H1 (cell line): ENCODE measurements around the gene PGM1. TPM values are rescaled to one million over a fixed set of nuclear protein-coding genes. Genes with fewer than 3 reads are reported as not detected.

ENCODE experiments used
- CTCF ChIA-PET: fragments of 300-600 bp; sonication (Branson Sonifier 250); formaldehyde crosslinking; loops from one replicate; lab custom pipeline; 2021; ENCODE audit not compliant: partially characterized antibody; lab: Charles Lee
- POLR2A ChIA-PET: fragments of 300-600 bp; sonication (Branson Sonifier 250); formaldehyde crosslinking; loops from one replicate; lab custom pipeline; 2021; ENCODE audit warnings: inconsistent platforms; ENCODE audit not compliant: partially characterized antibody; lab: Charles Lee
- DNase-seq, 2 experiments: peaks; one replicate each; pipeline versions ENCODE4 v3.0.0 to v3.0.0-alpha.2; 2010 to 2022; ENCODE audit warnings: low spot score in 2 of 2, low read depth in 1 of 2, mixed read lengths in 1 of 2
- FAIRE-seq: peaks from 2 replicates; lab custom pipeline; 2011; peaks lifted over from hg19 to GRCh38; lab: Jason Lieb, UNC
- H2AFZ ChIP-seq: 2 replicates; pipeline ENCODE4 v1.8.1; 2012; ENCODE audit warnings: low read length, inconsistent platforms
- H2AK5ac ChIP-seq: 2 replicates; pipeline ENCODE4 v1.6.1; 2013; ENCODE audit warnings: low read depth, low read length
- H2BK120ac ChIP-seq: replicated peaks from 2 replicates; pipeline ENCODE3; 2013; ENCODE audit warnings: low read depth, low read length, inconsistent platforms
- H2BK12ac ChIP-seq: 2 replicates; pipeline ENCODE4 v1.6.1; 2013; ENCODE audit warnings: low read depth, low read length
- H2BK15ac ChIP-seq: 2 replicates; pipeline ENCODE4 v1.6.1; 2013; ENCODE audit warnings: low read length
- H2BK20ac ChIP-seq: 2 replicates; pipeline ENCODE4 v1.6.1; 2013; ENCODE audit warnings: low read length
- H2BK5ac ChIP-seq: 2 replicates; pipeline ENCODE4 v1.6.1; 2013; ENCODE audit warnings: low read depth, low read length
- H3K14ac ChIP-seq: 2 replicates; pipeline ENCODE4 v1.6.1; 2013; ENCODE audit warnings: inconsistent platforms; ENCODE audit not compliant: insufficient read length
- H3K18ac ChIP-seq: 2 replicates; pipeline ENCODE4 v1.6.1; 2013; ENCODE audit warnings: low read length; ENCODE audit errors: extremely low read depth
- H3K23ac ChIP-seq: 2 replicates; pipeline ENCODE4 v1.6.1; 2013; ENCODE audit warnings: inconsistent platforms; ENCODE audit not compliant: insufficient read length
- H3K23me2 ChIP-seq: 2 replicates; pipeline ENCODE4 v1.6.1; 2013; ENCODE audit warnings: low read depth, low read length
- H3K27ac ChIP-seq: 2 replicates; pipeline ENCODE4 v1.6.1; 2011; ENCODE audit warnings: low read depth, low read length, inconsistent platforms
- H3K27me3 ChIP-seq, 4 experiments: replicated peaks in 1 of 4; 1 replicate in 1 of 4; 2 replicates in 3 of 4; pipeline versions ENCODE4 v1.6.1 to v1.8.1; 2011 to 2013; ENCODE audit warnings: low read length in 3 of 4, mild to moderate bottlenecking in 3 of 4, inconsistent platforms in 2 of 4, mixed read lengths in 2 of 4, moderate library complexity in 1 of 4; ENCODE audit not compliant: control insufficient read depth in 3 of 4, insufficient read depth in 3 of 4; ENCODE audit errors: extremely low read depth in 1 of 4
- H3K36me3 ChIP-seq, 4 experiments: 2 replicates each; pipeline versions ENCODE4 v1.6.1 to v1.8.1; 2011 to 2013; ENCODE audit warnings: mild to moderate bottlenecking in 4 of 4, low read length in 3 of 4, moderate library complexity in 2 of 4, control low read depth in 1 of 4, inconsistent platforms in 1 of 4; ENCODE audit not compliant: insufficient read depth in 4 of 4, control insufficient read depth in 2 of 4
- H3K4ac ChIP-seq: replicated peaks from 2 replicates; pipeline ENCODE3; 2013; ENCODE audit warnings: low read length, low read depth, mixed read lengths, inconsistent platforms; ENCODE audit not compliant: insufficient read length
- H3K4me1 ChIP-seq, 4 experiments: replicated peaks in 1 of 4; 1 replicate in 1 of 4; 2 replicates in 3 of 4; pipeline versions ENCODE4 v1.6.1 to v1.8.1; 2011 to 2013; ENCODE audit warnings: low read length in 3 of 4, inconsistent platforms in 2 of 4, mixed read lengths in 1 of 4; ENCODE audit not compliant: insufficient read depth in 4 of 4, control insufficient read depth in 3 of 4
- H3K4me2 ChIP-seq, 2 experiments: 2 replicates each; pipeline versions ENCODE4 v1.6.1 to v1.8.1; 2011 to 2013; ENCODE audit warnings: low read depth in 2 of 2, low read length in 2 of 2, control low read depth in 1 of 2, inconsistent platforms in 1 of 2, mild to moderate bottlenecking in 1 of 2; ENCODE audit not compliant: insufficient read depth in 1 of 2
- H3K4me3 ChIP-seq, 4 experiments: fragments of 200-600, 300-600 bp in 1 of 4; sonication (generic), shearing (Covaris generic), sonication (Bioruptor Twin) in 1 of 4; 2 replicates each; pipeline versions ENCODE4 v1.5.1 to v1.8.1; 2011 to 2016; ENCODE audit warnings: low read length in 4 of 4, low read depth in 3 of 4, control low read depth in 2 of 4, inconsistent platforms in 2 of 4, mild to moderate bottlenecking in 2 of 4, mixed read lengths in 1 of 4, moderate library complexity in 1 of 4; ENCODE audit not compliant: insufficient read depth in 2 of 4; ENCODE audit errors: extremely low read depth in 1 of 4
- H3K56ac ChIP-seq: replicated peaks from 2 replicates; pipeline ENCODE3; 2013; ENCODE audit warnings: low read depth, mild to moderate bottlenecking, mixed read lengths, low read length, inconsistent platforms; ENCODE audit not compliant: insufficient read length
- H3K79me1 ChIP-seq: 2 replicates; pipeline ENCODE4 v1.6.1; 2013; ENCODE audit warnings: low read depth, low read length, control low read depth
- H3K79me2 ChIP-seq, 2 experiments: 2 replicates each; pipeline versions ENCODE4 v1.6.1 to v1.8.1; 2012 to 2013; ENCODE audit warnings: low read length in 2 of 2, mild to moderate bottlenecking in 2 of 2, inconsistent platforms in 1 of 2; ENCODE audit not compliant: insufficient read depth in 2 of 2, control insufficient read depth in 1 of 2
- H3K9ac ChIP-seq, 4 experiments: replicated peaks in 1 of 4; 1 replicate in 1 of 4; 2 replicates in 3 of 4; pipeline versions ENCODE4 v1.6.1 to v1.8.1; 2011 to 2013; ENCODE audit warnings: low read depth in 3 of 4, low read length in 3 of 4, control low read depth in 2 of 4, mild to moderate bottlenecking in 2 of 4, moderate library complexity in 2 of 4, inconsistent platforms in 1 of 4; ENCODE audit errors: extremely low read depth in 1 of 4
- H3K9me3 ChIP-seq, 2 experiments: 2 replicates each; pipeline versions ENCODE4 v1.6.1 to v1.8.1; 2012 to 2013; ENCODE audit warnings: mild to moderate bottlenecking in 2 of 2, moderate library complexity in 2 of 2, control low read depth in 1 of 2, inconsistent platforms in 1 of 2, low read depth in 1 of 2, low read length in 1 of 2, mixed read lengths in 1 of 2; ENCODE audit not compliant: insufficient read depth in 2 of 2
- H4K20me1 ChIP-seq, 2 experiments: replicated peaks in 1 of 2; 2 replicates each; pipeline versions ENCODE3 to v1.8.1; 2011 to 2013; ENCODE audit warnings: inconsistent platforms in 2 of 2, low read length in 2 of 2, mild to moderate bottlenecking in 1 of 2; ENCODE audit not compliant: insufficient read depth in 2 of 2, control insufficient read depth in 1 of 2
- H4K5ac ChIP-seq: 2 replicates; pipeline ENCODE4 v1.6.1; 2013; ENCODE audit warnings: low read length, low read depth, mixed read lengths, inconsistent platforms; ENCODE audit not compliant: insufficient read length
- H4K8ac ChIP-seq: 2 replicates; pipeline ENCODE4 v1.8.0; 2013; ENCODE audit warnings: mild to moderate bottlenecking, moderate library complexity, low read length, inconsistent platforms; ENCODE audit not compliant: insufficient read depth; ENCODE audit errors: extremely low read depth
- H4K91ac ChIP-seq: replicated peaks from 2 replicates; pipeline ENCODE3; 2013; ENCODE audit warnings: low read length, mixed read lengths, inconsistent platforms; ENCODE audit not compliant: insufficient read length
- ATF2 ChIP-seq: IDR thresholded peaks from 2 replicates; pipeline ENCODE4 v1.6.1; 2012; ENCODE audit warnings: low read length, inconsistent platforms
- CHD2 ChIP-seq: IDR thresholded peaks from 2 replicates; pipeline ENCODE4 v1.6.1; 2012; ENCODE audit warnings: low read length, improper control_type of control experiment
- CTBP2 ChIP-seq: IDR thresholded peaks from 2 replicates; pipeline ENCODE4 v1.7.0; 2011; ENCODE audit warnings: borderline replicate concordance, mild to moderate bottlenecking, moderate library complexity, mixed read lengths, low read length; ENCODE audit not compliant: insufficient read depth, insufficient read length
- EZH2 ChIP-seq: fragments of 200-600 bp; sonication (generic); IDR thresholded peaks from 2 replicates; pipeline ENCODE4 v1.7.1; 2012; ENCODE audit warnings: low read depth, mild to moderate bottlenecking, moderate library complexity, low read length, inconsistent platforms; ENCODE audit not compliant: severe bottlenecking
- FOSL1 ChIP-seq: IDR thresholded peaks from 2 replicates; pipeline ENCODE4 v1.6.1; 2011; ENCODE audit warnings: mild to moderate bottlenecking, low read depth, low read length, moderate library complexity; ENCODE audit not compliant: insufficient read depth
- GTF2F1 ChIP-seq: IDR thresholded peaks from 2 replicates; pipeline ENCODE4 v1.6.1; 2012; ENCODE audit warnings: low read depth, low read length, improper control_type of control experiment, borderline replicate concordance
- RAD21 ChIP-seq, 2 experiments: IDR thresholded peaks in 1 of 2; conservative IDR thresholded peaks in 1 of 2; 2 replicates each; pipeline ENCODE4 v1.6.1; 2011; ENCODE audit warnings: low read depth in 2 of 2, low read length in 2 of 2, improper control_type of control experiment in 1 of 2, inconsistent platforms in 1 of 2, mild to moderate bottlenecking in 1 of 2, moderate library complexity in 1 of 2
- SIX5 ChIP-seq: IDR thresholded peaks from 2 replicates; pipeline ENCODE4 v1.6.1; 2011; ENCODE audit warnings: mild to moderate bottlenecking, low read depth, low read length
- WGBS, 2 experiments: shearing (Covaris generic) in 1 of 2; methylation state at CpG; one replicate each; pipeline versions ENCODE4 v1.1.6 to v1.1.7; 2013 to 2015; ENCODE audit warnings: low lambda C conversion rate in 2 of 2, mixed read lengths in 2 of 2, inconsistent platforms in 1 of 2, low coverage in 1 of 2, missing lambda C conversion rate in 1 of 2; ENCODE audit not compliant: insufficient replicate concordance in 2 of 2, insufficient coverage in 1 of 2, insufficient read length in 1 of 2; ENCODE audit errors: extremely low coverage in 1 of 2, missing lambda C conversion rate in 1 of 2; 5-methylcytosine and 5-hydroxymethylcytosine counted together
- polyA plus RNA-seq, 7 experiments: library from polyadenylated mRNA; depleted of rRNA in 3 of 7; stranded (reverse) in 5 of 7; unstranded in 2 of 7; fragments of >200 nt in 5 of 7; fragments of 200-250 nt in 2 of 7; gene quantifications; 1 replicate in 5 of 7; 2 replicates in 1 of 7; 4 replicates in 1 of 7; pipeline versions ENCODE4 v1.2.1 to v1.2.3, GENCODE V29; 2011 to 2013; ENCODE audit warnings: missing spikeins in 2 of 7, mixed read lengths in 2 of 7
- total RNA-seq: library from RNA; stranded (reverse); fragmentation: NEBNext Ultra II Directional; extraction: Animal tissue kit (Norgen Biotek cat#: 25700); gene quantifications from 2 replicates; pipeline ENCODE4 v1.2.1, GENCODE V29; 2021
- TF ChIP-seq, protein P1 (sequence below), 3 experiments: IDR thresholded peaks; 1 replicate in 2 of 3; 2 replicates in 1 of 3; pipeline versions ENCODE4 v1.5.1 to v1.6.1; 2011; ENCODE audit warnings: low read length in 3 of 3, mild to moderate bottlenecking in 3 of 3, inconsistent platforms in 2 of 3, low read depth in 1 of 3, moderate library complexity in 1 of 3; ENCODE audit not compliant: insufficient read depth in 1 of 3; ENCODE audit errors: control extremely low read depth in 1 of 3

Gene PGM1
- total and polyA plus RNA-seq, 2 of the 8 experiments (the other 6 are each of a cell fraction or from before 2014, with no cell fraction given), result 33.0 to 65.4 TPM

DNA sequence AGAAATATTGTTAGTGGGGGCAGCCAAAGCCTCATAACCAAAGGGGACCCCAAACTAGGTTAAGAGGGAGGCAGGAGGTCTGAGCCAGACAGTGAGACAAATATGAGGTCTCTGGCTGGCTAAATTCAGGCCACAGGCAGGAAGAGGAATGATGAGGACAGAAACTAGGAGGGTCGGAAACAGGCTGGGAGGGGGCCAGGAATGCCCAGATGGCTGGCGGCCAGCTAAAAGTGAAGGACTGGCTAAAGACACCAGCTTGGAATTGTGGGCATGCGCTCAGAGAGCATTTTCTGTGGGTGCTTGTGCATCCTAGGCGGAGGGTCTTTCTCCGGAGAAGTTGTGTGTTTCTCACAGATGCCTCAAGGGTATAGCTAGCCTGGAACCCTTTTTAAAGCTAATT lies 77.0 kb downstream of the PGM1 start:
- Histone ChIP-seq H3K9ac (no peak overlapping the region), H3K27me3 (0 out of 7 replicates have a peak, but pooled peaks cover 0 to 2% (median 0%) of the 10 kb centered on the region in 4 experiments), H4K91ac (no peak overlapping the region), H3K18ac (no peak overlapping the region), H3K14ac (no peak overlapping the region), H3K23ac (no peak overlapping the region), H2BK20ac (no peak overlapping the region), H2BK15ac (0 out of 2 replicates have a peak overlapping the region, but pooled peaks have one; percentile 46), H3K79me2 (no peaks in the 10 kb centered on the region), H3K23me2 (no peaks in the 10 kb centered on the region), H3K4me1 (no peaks in the 10 kb centered on the region), H3K4me2 (no peak overlapping the region), H2AFZ (no peak overlapping the region), H2BK12ac (no peak overlapping the region), H3K56ac (no peak overlapping the region), H3K36me3 (no peaks in the 10 kb centered on the region), H2AK5ac (no peak overlapping the region), H2BK120ac (no peak overlapping the region), H3K4ac (no peak overlapping the region), H3K4me3 (no peak overlapping the region), H4K8ac (no peak overlapping the region), H4K20me1 (no peaks in the 10 kb centered on the region), H3K79me1 (no peaks in the 10 kb centered on the region), H3K9me3 (no peaks in the 10 kb centered on the region), H4K5ac (no peak overlapping the region), H2BK5ac (no peak overlapping the region; the same call in 1 of the 2 replicates), H3K27ac (no peak overlapping the region)
- WGBS, 2 experiments, result 96% methylated on average over 5 of the region's 5 CpGs; no CpG with 5 or more reads in 1 of the 2 experiments
- CTCF ChIA-PET, result no interaction called here
- DNase-seq (no peak), FAIRE-seq (no peak)
- POLR2A ChIA-PET, result interaction anchor here (0.6 kb wide), 1 partner anchor 75 kb away, joined by 3 read pairs; no protein-coding TSS in a partner anchor
- TF ChIP-seq ATF2 (no peak), GTF2F1 (no peak), EZH2 (no peak), RAD21 (IDR thresholded peaks at IDR 0.05 in 1 of 2, conservative IDR thresholded peaks at IDR 0.05 in 1 of 2; ENCODE audit: low read depth in 2 of 2, low read length in 2 of 2) (no peak), SIX5 (no peak), CHD2 (no peak), FOSL1 (no peak), CTBP2 (no peak)
- TF ChIP-seq, protein P1, sequence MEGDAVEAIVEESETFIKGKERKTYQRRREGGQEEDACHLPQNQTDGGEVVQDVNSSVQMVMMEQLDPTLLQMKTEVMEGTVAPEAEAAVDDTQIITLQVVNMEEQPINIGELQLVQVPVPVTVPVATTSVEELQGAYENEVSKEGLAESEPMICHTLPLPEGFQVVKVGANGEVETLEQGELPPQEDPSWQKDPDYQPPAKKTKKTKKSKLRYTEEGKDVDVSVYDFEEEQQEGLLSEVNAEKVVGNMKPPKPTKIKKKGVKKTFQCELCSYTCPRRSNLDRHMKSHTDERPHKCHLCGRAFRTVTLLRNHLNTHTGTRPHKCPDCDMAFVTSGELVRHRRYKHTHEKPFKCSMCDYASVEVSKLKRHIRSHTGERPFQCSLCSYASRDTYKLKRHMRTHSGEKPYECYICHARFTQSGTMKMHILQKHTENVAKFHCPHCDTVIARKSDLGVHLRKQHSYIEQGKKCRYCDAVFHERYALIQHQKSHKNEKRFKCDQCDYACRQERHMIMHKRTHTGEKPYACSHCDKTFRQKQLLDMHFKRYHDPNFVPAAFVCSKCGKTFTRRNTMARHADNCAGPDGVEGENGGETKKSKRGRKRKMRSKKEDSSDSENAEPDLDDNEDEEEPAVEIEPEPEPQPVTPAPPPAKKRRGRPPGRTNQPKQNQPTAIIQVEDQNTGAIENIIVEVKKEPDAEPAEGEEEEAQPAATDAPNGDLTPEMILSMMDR (IDR thresholded peaks at IDR 0.05; ENCODE audit: control extremely low read depth in 1 of 3, insufficient read depth in 1 of 3, low read depth in 1 of 3, low read length in 3 of 3), result no peak
